22Rv1 (cell line): ENCODE measurements around the gene SLC6A6.

Experiments
- ZFX ChIP-seq: fragments of 450-650 bp; IDR thresholded peaks from 2 replicates; pipeline ENCODE4 v1.6.1; 2017; ENCODE audit warnings: antibody characterized with exemption, borderline replicate concordance
- TF ChIP-seq, protein P1 (sequence below): fragments of 450-650 bp; IDR thresholded peaks from 2 replicates; pipeline ENCODE4 v1.5.1; 2017; ENCODE audit warnings: mild to moderate bottlenecking

- TF ChIP-seq, protein P1, sequence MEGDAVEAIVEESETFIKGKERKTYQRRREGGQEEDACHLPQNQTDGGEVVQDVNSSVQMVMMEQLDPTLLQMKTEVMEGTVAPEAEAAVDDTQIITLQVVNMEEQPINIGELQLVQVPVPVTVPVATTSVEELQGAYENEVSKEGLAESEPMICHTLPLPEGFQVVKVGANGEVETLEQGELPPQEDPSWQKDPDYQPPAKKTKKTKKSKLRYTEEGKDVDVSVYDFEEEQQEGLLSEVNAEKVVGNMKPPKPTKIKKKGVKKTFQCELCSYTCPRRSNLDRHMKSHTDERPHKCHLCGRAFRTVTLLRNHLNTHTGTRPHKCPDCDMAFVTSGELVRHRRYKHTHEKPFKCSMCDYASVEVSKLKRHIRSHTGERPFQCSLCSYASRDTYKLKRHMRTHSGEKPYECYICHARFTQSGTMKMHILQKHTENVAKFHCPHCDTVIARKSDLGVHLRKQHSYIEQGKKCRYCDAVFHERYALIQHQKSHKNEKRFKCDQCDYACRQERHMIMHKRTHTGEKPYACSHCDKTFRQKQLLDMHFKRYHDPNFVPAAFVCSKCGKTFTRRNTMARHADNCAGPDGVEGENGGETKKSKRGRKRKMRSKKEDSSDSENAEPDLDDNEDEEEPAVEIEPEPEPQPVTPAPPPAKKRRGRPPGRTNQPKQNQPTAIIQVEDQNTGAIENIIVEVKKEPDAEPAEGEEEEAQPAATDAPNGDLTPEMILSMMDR = no peak
- TF ChIP-seq ZFX = no peak
These were observed 115.4 kb downstream of the SLC6A6 start for GRCh38 chr3:14517601-14518431.
